B cell (primary cell): ENCODE data around the gene EFNB2. TPM values are rescaled to one million over a fixed set of nuclear protein-coding genes. Genes with fewer than 3 reads are reported as not detected.

Experiments used
- ATAC-seq: fragments of 200-7000 bp; cut with Tn5 transposase; one replicate; pipeline ENCODE4 v1.10.0; 2021; ENCODE audit warnings: low read depth, mild to moderate bottlenecking, moderate number of reproducible peaks, moderate library complexity
- CTCF ChIA-PET: fragments of 350-600 bp; sonication (Branson Sonifier 250); formaldehyde crosslinking; loops from one replicate; lab custom pipeline; 2021; ENCODE audit warnings: antibody characterized with exemption, inconsistent platforms; lab: Charles Lee
- POLR2A ChIA-PET: fragments of 350-600 bp; sonication (Branson Sonifier 250); formaldehyde crosslinking; loops from one replicate; lab custom pipeline; 2021; ENCODE audit warnings: antibody characterized with exemption; lab: Charles Lee
- DNase-seq: peaks from one replicate; pipeline ENCODE4 v3.0.0; 2013
- H2AFZ ChIP-seq: 2 replicates; pipeline ENCODE4 v1.6.1; 2012; ENCODE audit warnings: mild to moderate bottlenecking, low read depth, low read length; ENCODE audit not compliant: insufficient read depth, poor library complexity, severe bottlenecking
- H3K27ac ChIP-seq, 2 donors: 1 replicate in 1 of 2; 2 replicates in 1 of 2; pipeline ENCODE4 v1.5.1; 2012 to 2013; ENCODE audit warnings: low read length in 2 of 2, mild to moderate bottlenecking in 2 of 2, moderate library complexity in 1 of 2
- H3K27me3 ChIP-seq, 4 experiments: fragments of 200-600 bp in 1 of 4; sonication (generic) in 1 of 4; replicated peaks in 1 of 4; 1 replicate in 2 of 4; 2 replicates in 2 of 4; pipeline versions ENCODE4 v1.6.1 to v1.7.0; 2013 to 2016; ENCODE audit warnings: low read length in 3 of 4, mild to moderate bottlenecking in 2 of 4, mixed read lengths in 1 of 4, moderate library complexity in 1 of 4; ENCODE audit not compliant: insufficient read depth in 4 of 4, control insufficient read depth in 3 of 4; ENCODE audit errors: control extremely low read depth in 1 of 4
- H3K36me3 ChIP-seq, 2 experiments: replicated peaks in 1 of 2; 1 replicate in 1 of 2; 2 replicates in 1 of 2; pipeline versions ENCODE4 v1.6.1 to v1.7.1; 2013; ENCODE audit warnings: low read length in 1 of 2; ENCODE audit not compliant: insufficient read depth in 2 of 2, control insufficient read depth in 1 of 2; ENCODE audit errors: control extremely low read depth in 1 of 2, extremely low read depth in 1 of 2
- H3K4me1 ChIP-seq, 2 donors: fragments of 200-600 bp in 1 of 2; sonication (generic) in 1 of 2; 1 replicate in 1 of 2; 2 replicates in 1 of 2; pipeline versions ENCODE4 v1.5.1 to v1.6.1; 2013 to 2017; ENCODE audit warnings: low read length in 2 of 2; ENCODE audit not compliant: control insufficient read depth in 2 of 2, insufficient read depth in 2 of 2
- H3K4me2 ChIP-seq: replicated peaks from 2 replicates; pipeline ENCODE3; 2012; ENCODE audit warnings: mild to moderate bottlenecking, low read depth, low read length; ENCODE audit not compliant: poor library complexity, severe bottlenecking
- H3K4me3 ChIP-seq, 5 experiments: fragments of 200-600 bp in 1 of 5; sonication (generic) in 1 of 5; 1 replicate in 3 of 5; 2 replicates in 2 of 5; pipeline versions ENCODE4 v1.5.1 to v1.7.0; 2011 to 2016; ENCODE audit warnings: low read length in 4 of 5, mild to moderate bottlenecking in 4 of 5, low read depth in 2 of 5, control low read depth in 1 of 5, moderate library complexity in 1 of 5; ENCODE audit not compliant: insufficient read depth in 1 of 5; ENCODE audit errors: control extremely low read depth in 1 of 5, extremely low read depth in 1 of 5
- H3K79me2 ChIP-seq: fragments of 200-600 bp; sonication (generic); one replicate; pipeline ENCODE4 v1.6.0; 2016; ENCODE audit warnings: low read length; ENCODE audit not compliant: control insufficient read depth, insufficient read depth
- H3K9ac ChIP-seq: fragments of 200-600 bp; sonication (generic); 2 replicates; pipeline ENCODE4 v1.6.1; 2017; ENCODE audit warnings: mild to moderate bottlenecking, low read length, moderate library complexity
- H3K9me3 ChIP-seq, 3 donors: one replicate each; pipeline versions ENCODE4 v1.6.1 to v1.7.1; 2013; ENCODE audit warnings: low read length in 2 of 3; ENCODE audit not compliant: control insufficient read depth in 2 of 3, insufficient read depth in 1 of 3; ENCODE audit errors: control extremely low read depth in 1 of 3
- H4K20me1 ChIP-seq: 2 replicates; pipeline ENCODE4 v1.6.0; 2012; ENCODE audit warnings: mild to moderate bottlenecking, low read length; ENCODE audit not compliant: insufficient read depth, control insufficient read depth, poor library complexity, severe bottlenecking
- H3K27ac Mint-ChIP-seq: one replicate; pipeline ENCODE4 v1.8.0; 2021; ENCODE audit warnings: mixed read lengths
- H3K27me3 Mint-ChIP-seq: one replicate; pipeline ENCODE4 v1.8.0; 2021; ENCODE audit warnings: mixed read lengths
- H3K4me1 Mint-ChIP-seq: one replicate; pipeline ENCODE4 v1.8.0; 2021; ENCODE audit warnings: mixed read lengths
- H3K4me3 Mint-ChIP-seq: one replicate; pipeline ENCODE4 v1.8.0; 2021; ENCODE audit warnings: mixed read lengths
- H3K9me3 Mint-ChIP-seq: one replicate; pipeline ENCODE4 v1.8.0; 2022; ENCODE audit warnings: mixed read lengths; ENCODE audit not compliant: insufficient read depth
- EZH2 ChIP-seq: IDR thresholded peaks from 2 replicates; pipeline ENCODE4 v1.6.1; 2012; ENCODE audit warnings: borderline replicate concordance, low read depth, mild to moderate bottlenecking, moderate library complexity, low read length; ENCODE audit not compliant: insufficient read depth, poor library complexity, severe bottlenecking
- WGBS: methylation state at CpG from one replicate; pipeline ENCODE4 v1.1.5; 2013; ENCODE audit warnings: missing lambda C conversion rate; ENCODE audit not compliant: insufficient coverage; 5-methylcytosine and 5-hydroxymethylcytosine counted together
- intact Hi-C: fragments of 100-400 bp; cut with micrococcal nuclease; formaldehyde crosslinking; loops from one replicate; pipeline ENCODE4 v1.10.0; 2022
- polyA plus RNA-seq: library from polyadenylated mRNA; depleted of rRNA; stranded (reverse); fragments of >200 nt; gene quantifications from 2 replicates; pipeline ENCODE4 v1.2.3, GENCODE V29; 2012
- total RNA-seq, 2 donors: library from RNA; stranded (reverse); fragments of 120-200 nt in 1 of 2; gene quantifications; 1 replicate in 1 of 2; 2 replicates in 1 of 2; pipeline versions ENCODE4 v1.2.3 to v1.2.4, GENCODE V29; 2013 to 2022
- TF ChIP-seq, protein P1 (sequence below): fragments of 200-600 bp; IDR thresholded peaks from one replicate; pipeline ENCODE4 v1.8.0; 2022; ENCODE audit warnings: antibody characterized with exemption, mild to moderate bottlenecking

EFNB2 gene
- total and polyA plus RNA-seq, 2 donors (not counting 1 experiment from before 2014, with no cell fraction given) = 0.04 to 1.2 TPM

DNA sequence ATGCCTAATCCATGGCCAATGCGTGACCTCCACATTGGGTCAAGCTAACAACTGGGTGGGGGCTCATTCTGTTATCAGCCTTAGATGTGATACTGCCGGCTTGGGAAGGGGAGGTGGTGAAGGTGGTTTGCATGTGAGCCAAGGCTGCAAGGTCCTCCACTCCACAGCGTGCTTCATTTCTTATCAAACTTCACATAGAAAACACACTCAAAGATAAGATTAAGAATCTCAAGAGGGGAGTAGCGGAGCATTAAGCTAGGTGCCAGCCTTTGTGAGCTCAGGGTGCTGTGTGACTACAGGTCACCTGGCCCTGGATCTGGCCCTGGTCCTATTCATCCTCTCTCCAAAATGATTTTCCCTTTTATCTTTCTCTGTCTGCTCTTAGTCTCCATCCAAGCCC lies 45.8 kb upstream of the EFNB2 start:
- Histone ChIP-seq H3K9ac (no peak overlapping the region), H3K9me3 (peaks cover 0 to 20% (median 9%) of the 10 kb centered on the region in 3 donors), H3K4me3 (no peak overlapping the region), H3K36me3 (no peaks in the 10 kb centered on the region), H4K20me1 (no peaks in the 10 kb centered on the region), H3K27ac (no peak overlapping the region), H3K4me1 (no peaks in the 10 kb centered on the region), H3K79me2 (no peaks in the 10 kb centered on the region), H3K4me2 (no peak overlapping the region), H3K27me3 (no peaks in the 10 kb centered on the region), H2AFZ (no peak overlapping the region)
- POLR2A ChIA-PET = no interaction called here
- TF ChIP-seq EZH2 = no peak
- TF ChIP-seq, protein P1, sequence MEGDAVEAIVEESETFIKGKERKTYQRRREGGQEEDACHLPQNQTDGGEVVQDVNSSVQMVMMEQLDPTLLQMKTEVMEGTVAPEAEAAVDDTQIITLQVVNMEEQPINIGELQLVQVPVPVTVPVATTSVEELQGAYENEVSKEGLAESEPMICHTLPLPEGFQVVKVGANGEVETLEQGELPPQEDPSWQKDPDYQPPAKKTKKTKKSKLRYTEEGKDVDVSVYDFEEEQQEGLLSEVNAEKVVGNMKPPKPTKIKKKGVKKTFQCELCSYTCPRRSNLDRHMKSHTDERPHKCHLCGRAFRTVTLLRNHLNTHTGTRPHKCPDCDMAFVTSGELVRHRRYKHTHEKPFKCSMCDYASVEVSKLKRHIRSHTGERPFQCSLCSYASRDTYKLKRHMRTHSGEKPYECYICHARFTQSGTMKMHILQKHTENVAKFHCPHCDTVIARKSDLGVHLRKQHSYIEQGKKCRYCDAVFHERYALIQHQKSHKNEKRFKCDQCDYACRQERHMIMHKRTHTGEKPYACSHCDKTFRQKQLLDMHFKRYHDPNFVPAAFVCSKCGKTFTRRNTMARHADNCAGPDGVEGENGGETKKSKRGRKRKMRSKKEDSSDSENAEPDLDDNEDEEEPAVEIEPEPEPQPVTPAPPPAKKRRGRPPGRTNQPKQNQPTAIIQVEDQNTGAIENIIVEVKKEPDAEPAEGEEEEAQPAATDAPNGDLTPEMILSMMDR = no peak
- intact Hi-C loops = no loop called here
- ATAC-seq (no peak), DNase-seq (no peak)
- peaks cover 13% of the 10 kb centered on the region for H3K9me3 Mint-ChIP-seq
- H3K4me3 Mint-ChIP-seq = no peak overlapping the region
- no peaks in the 10 kb centered on the region for H3K27me3 Mint-ChIP-seq
- CTCF ChIA-PET = no interaction called here
- H3K4me1 Mint-ChIP-seq = no peaks in the 10 kb centered on the region
- no peak overlapping the region for H3K27ac Mint-ChIP-seq
- no CpG with 5 or more reads among the region's 4 CpGs for WGBS

DNA sequence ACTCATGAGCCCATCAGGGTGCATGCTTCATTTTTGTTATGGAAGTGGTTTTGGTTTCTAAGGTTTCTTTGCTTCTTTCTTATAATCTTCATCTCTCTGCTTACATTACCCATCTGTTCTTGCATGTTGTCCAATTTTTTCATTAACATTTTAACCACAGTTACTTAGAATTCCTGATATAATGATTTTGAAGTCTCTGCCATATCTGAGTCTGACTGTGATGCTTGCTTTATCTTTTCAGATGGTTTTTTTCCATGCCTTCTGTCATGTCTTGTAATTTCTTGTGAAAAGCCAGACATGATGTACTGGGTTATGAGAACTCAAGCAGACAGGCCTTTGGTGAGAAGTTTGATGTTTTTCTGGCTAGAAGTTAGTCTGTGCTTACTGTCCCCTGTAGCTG lies 40.4 kb upstream of the EFNB2 start:
- Mint-ChIP-seq H3K27me3 (no peaks in the 10 kb centered on the region), H3K27ac (no peak overlapping the region), H3K4me1 (no peaks in the 10 kb centered on the region), H3K4me3 (no peak overlapping the region), H3K9me3 (peaks cover 3% of the 10 kb centered on the region)
- no peak for DNase-seq
- no peak overlapping the region for H2AFZ ChIP-seq
- no peak overlapping the region for H3K4me3 ChIP-seq
- no peak overlapping the region for H3K9ac ChIP-seq
- H3K9me3 ChIP-seq = no peaks in the 10 kb centered on the region
- no peak for ATAC-seq
- TF ChIP-seq, protein P1 = no peak
- TF ChIP-seq EZH2 = no peak
- no peak overlapping the region for H3K4me2 ChIP-seq
- no peak overlapping the region for H3K27ac ChIP-seq
- CTCF ChIA-PET = no interaction called here
- H4K20me1 ChIP-seq = no peaks in the 10 kb centered on the region
- no peaks in the 10 kb centered on the region for H3K36me3 ChIP-seq
- H3K27me3 ChIP-seq = no peaks in the 10 kb centered on the region
- intact Hi-C loops = no loop called here
- H3K79me2 ChIP-seq = no peaks in the 10 kb centered on the region
- H3K4me1 ChIP-seq = no peaks in the 10 kb centered on the region
- POLR2A ChIA-PET = no interaction called here
